MM.1S (cell line): ENCODE results near the gene SRGAP3.

Experiments used
- EZH2 ChIP-seq: fragments of 300-600 bp; sonication (generic); optimal IDR thresholded peaks from 2 replicates; pipeline ENCODE3; 2017; ENCODE audit warnings: low read depth, mild to moderate bottlenecking, antibody characterized with exemption, low read length, mixed read lengths
- TF ChIP-seq, protein P1 (sequence below): fragments of 300-600 bp; sonication (generic); IDR thresholded peaks from 2 replicates; pipeline ENCODE4 v1.5.1; 2016; ENCODE audit warnings: antibody characterized with exemption, low read length, mixed read lengths

DNA sequence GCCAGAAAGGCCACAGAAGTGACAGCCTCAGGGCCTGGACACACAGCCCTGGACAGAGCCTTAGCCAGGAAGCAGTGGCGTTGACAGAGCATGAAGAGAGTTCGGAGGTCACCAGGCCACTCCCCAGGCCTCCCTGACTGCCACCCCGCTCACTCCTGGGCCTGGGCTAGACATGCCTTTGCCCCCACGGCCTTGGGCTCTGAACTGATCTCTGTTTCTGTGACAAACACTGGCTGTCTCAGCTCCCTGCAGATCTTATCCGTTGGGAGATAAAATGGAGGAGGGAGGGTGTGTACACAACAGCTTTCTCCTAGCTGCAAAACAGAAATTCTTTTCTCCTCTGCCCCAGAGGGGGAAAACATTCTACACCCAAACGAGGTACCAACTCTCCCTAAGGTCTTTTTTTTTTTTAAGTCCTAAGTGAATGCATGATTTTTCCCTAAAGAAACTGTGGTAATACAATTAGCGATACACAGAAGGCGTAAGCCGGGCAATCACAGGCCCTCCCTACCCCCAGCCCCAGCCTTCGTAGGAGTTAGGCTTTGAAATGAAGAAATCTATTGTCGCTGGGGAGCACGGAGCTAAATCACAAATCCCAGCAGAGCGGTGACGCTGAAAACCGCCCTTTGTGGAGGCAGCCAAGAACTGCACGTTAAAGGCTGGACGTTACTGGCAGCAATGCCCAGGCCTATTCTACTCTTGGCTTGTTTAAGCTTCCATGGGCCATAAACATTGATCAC lies 45.0 kb downstream of the SRGAP3 start:
- TF ChIP-seq, protein P1, sequence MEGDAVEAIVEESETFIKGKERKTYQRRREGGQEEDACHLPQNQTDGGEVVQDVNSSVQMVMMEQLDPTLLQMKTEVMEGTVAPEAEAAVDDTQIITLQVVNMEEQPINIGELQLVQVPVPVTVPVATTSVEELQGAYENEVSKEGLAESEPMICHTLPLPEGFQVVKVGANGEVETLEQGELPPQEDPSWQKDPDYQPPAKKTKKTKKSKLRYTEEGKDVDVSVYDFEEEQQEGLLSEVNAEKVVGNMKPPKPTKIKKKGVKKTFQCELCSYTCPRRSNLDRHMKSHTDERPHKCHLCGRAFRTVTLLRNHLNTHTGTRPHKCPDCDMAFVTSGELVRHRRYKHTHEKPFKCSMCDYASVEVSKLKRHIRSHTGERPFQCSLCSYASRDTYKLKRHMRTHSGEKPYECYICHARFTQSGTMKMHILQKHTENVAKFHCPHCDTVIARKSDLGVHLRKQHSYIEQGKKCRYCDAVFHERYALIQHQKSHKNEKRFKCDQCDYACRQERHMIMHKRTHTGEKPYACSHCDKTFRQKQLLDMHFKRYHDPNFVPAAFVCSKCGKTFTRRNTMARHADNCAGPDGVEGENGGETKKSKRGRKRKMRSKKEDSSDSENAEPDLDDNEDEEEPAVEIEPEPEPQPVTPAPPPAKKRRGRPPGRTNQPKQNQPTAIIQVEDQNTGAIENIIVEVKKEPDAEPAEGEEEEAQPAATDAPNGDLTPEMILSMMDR, result no peak
- no peak for TF ChIP-seq EZH2
